ENCODE results near the gene EFCAB14.
"Not testable (repeated sequence)": the region's sequence is repeated elsewhere in the genome, so short reads cannot be mapped to it uniquely, and the experiment has no call there.

EFCAB14 gene

DNA sequence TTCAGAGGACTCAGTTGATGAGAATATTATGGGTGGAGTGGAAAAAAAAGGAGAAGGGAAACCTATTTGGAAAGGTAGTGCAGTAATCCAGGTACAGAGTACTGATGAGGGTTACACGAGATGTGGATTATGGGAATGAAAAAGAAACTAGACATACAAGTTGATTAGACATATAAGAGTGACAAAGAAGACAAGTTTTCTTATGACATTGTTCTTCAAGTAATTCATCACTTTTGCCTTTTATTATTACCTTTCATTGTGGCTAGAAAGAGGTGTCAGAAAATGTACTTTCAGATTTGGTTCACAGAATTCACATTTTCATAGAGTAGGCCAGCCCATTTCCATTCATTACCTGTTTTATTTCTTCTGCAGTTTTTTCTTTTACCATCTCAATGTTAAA is 61.1 kb downstream of the EFCAB14 start:
- in situ Hi-C loops (cut with MboI; ENCODE audit: low sequenced_read_pairs): no loop called here

DNA sequence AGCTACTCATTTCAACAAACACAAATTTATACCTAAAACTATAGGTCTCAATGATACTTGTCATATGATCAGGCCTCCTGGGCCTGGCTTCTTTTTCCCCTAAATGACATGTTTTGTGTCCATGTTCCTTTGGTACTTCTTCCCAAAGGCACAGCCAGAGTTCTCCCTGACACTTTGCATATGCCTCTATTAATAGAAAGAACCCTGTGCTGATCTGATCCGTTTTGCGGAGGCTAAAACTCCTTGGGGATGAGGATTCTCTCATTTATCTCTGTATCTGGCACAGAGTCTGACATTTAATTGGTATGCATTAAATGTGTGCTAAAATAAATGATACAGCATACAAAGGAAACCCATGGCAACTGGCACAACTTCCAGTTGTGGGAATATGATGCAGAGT is 62.3 kb downstream of the EFCAB14 start:
- in situ Hi-C loops (cut with MboI; ENCODE audit: low sequenced_read_pairs): no loop called here

DNA sequence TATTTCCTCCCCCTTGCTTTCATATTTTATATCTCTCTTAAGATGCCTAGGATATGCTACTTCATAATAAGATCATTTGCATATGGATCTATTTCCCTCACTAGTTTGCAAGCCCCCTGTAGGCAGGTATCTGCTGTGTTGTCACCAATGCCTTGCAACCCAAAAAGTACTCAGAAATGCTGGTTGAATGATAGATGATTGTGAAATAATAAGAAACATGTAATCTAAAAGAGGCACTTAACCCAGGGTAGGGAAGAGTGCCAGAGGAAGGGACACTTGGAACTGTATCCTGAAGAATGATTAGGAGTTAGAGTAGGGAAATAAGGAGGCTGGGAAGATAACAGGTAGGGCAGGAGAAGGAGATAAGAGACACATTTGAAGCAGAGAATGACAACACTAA is 63.1 kb downstream of the EFCAB14 start:
- in situ Hi-C loops (cut with MboI; ENCODE audit: low sequenced_read_pairs): no loop called here

DNA sequence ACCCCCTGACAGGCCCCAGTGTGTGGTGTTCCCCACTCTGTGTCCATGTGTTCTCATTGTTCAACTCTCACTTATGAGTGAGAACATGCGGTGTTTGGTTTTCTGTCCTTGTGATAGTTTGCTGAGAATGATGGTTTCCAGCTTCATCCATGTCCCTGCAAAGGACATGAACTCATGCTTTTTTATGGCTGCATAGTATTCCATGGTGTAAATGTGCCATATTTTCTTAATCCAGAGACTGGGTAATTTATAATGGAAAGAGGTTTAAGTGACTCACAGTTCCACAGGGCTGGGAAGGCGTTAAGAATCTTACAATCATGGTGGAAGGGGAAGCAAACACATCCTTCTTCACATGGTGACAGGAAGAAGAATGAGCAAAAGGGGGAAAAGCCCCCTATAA is 64.2 kb downstream of the EFCAB14 start:
- in situ Hi-C loops (cut with MboI; ENCODE audit: low sequenced_read_pairs): not testable (repeated sequence)

DNA sequence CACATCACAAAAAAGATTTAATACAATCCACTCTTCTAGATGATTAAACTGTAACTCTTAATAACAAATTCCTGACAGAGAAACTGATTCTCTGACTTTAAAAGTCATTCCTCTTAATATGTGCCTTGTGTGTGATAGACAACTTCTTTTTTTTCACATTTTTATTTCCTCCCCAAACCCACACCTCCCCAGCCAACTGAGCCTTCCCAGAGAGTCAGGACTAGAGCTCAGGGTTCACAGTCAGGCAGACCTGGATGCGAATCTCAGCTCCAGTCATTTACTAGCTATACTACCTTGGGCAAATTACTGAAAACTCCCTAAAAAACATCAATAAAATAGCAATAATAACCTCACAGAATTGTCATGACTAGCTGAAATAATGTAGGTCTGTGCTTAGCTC is 64.9 kb downstream of the EFCAB14 start:
- in situ Hi-C loops (cut with MboI; ENCODE audit: low sequenced_read_pairs): no loop called here

DNA sequence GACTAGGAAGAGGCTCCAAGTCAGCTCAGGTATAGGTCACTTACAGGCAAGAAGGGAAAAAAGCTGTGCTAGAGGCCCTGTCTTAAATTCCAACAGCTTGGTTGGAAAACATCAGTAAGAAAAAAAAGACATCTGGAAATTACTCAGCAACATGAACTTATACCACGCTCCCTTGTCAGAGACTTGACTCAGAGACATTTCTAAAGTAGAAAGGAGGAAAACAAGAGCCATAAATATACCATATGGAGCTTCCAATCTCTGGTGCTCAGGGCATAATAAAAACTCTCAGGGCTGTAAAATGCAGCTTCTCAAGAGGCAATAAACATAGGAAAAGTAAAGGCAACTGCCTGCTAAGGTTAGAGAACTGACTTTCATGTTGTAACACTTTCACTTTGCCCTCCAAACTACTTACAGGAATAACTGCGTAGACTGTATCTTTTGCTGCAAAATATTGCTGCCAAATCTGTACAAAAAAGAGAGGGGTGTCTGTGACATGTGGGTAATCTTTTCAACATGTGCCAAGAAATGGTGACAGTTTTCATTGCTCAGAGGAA is 65.4 kb downstream of the EFCAB14 start:
- in situ Hi-C loops (cut with MboI; ENCODE audit: low sequenced_read_pairs): no loop called here

DNA sequence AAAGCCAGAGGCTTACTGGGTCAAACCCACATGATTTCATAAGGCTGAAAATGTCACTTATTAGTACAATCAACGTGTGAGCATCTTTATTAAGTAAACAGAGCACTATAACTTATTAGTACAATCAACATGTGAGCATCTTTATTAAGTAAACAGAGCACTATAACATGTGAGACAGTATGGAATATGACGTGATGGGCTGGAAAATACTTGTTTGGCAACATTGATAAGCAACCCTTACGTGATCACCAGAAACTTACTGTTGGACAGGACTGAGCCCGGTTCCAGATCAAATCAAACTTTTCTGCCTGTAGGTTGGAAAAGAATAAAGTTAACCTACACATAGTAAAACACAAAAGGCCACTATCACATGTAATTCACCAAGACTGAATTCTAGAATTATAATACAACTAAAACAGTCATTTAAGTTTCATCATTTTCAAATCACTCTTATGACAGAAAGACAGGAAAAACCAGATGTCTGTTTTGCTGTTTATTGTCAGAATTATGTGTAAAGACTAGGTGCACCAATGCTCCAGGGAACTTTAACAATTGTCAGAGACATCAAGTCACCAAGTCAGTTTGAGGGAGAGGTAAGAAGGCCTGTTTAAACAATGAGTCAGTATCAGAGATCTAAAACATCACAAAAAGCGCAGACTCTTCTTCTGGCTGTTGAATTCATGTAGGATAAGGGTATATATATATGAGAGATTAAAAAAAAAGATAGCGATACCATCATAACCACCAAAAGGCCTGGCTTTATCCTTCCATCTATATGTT is 66.4 kb downstream of the EFCAB14 start:
- in situ Hi-C loops (cut with MboI; ENCODE audit: low sequenced_read_pairs): no loop called here

DNA sequence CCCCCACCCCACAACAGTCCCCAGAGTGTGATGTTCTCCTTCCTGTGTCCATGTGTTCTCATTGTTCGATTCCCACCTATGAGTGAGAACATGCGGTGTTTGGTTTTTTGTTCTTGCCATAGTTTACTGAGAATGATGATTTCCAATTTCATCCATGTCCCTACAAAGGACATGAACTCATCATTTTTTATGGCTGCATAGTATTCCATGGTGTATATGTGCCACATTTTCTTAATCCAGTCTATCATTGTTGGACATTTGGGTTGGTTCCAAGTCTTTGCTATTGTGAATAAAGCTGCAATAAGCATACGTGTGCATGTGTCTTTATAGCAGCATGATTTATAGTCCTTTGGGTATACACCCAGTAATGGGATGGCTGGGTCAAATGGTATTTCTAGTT is 67.8 kb downstream of the EFCAB14 start:
- in situ Hi-C loops (cut with MboI; ENCODE audit: low sequenced_read_pairs): not testable (repeated sequence)

DNA sequence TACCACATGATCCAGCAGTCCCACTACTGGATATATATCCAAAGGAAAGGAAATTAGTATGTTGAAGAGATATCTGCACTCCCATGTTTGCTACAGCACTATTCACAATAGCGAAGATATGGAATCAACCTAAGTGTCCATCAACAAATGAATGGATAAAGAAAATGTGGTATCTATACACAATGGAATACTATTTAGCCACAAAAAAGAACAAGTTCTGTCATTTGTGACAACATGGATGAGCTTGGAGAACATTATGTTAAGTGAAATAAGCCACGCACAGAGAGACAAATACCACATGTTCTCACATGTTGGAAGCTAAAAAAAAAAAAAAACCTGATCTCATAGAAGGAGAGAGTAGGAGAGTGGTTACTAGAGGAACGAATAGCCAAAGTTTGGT is 68.4 kb downstream of the EFCAB14 start:
- in situ Hi-C loops (cut with MboI; ENCODE audit: low sequenced_read_pairs): no loop called here

DNA sequence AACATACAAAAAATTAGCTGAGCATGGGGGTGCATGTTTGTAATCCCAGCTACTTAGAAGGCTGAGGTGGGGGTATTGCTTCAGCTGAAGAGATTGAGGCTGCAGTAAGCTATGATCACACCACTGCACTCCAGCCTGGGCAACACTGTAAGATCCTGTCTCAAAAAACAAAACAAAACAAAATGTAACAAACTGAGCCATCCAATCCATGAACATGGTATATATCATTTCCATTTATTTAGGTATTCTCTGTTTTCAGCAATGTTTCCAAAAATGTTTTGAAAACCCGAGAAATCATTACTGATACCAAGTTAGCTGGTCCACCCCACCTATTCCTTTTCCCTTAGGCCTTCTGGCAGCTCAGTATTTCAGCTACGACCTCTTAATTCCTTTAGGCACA is 69.2 kb downstream of the EFCAB14 start:
- in situ Hi-C loops (cut with MboI; ENCODE audit: low sequenced_read_pairs): no loop called here

DNA sequence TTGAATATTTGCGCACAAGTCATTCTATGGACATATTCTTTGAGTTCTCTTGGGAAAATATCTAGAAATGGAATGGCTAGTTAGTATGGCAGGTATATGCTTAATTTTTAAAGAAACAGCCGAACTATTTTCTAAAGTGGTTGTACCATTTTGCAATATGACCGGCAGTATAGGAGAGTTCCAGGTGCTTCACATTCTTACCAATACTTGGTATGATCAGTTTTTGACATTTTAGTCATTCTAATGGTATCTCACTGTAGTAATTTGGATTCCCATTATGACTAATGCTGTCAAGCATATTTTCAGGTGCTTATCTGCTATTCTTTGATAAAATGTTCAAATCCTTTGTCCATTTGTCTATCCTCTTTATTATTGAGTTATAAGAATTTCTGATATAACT is 71.3 kb downstream of the EFCAB14 start:
- in situ Hi-C loops (cut with MboI; ENCODE audit: low sequenced_read_pairs): no loop called here

DNA sequence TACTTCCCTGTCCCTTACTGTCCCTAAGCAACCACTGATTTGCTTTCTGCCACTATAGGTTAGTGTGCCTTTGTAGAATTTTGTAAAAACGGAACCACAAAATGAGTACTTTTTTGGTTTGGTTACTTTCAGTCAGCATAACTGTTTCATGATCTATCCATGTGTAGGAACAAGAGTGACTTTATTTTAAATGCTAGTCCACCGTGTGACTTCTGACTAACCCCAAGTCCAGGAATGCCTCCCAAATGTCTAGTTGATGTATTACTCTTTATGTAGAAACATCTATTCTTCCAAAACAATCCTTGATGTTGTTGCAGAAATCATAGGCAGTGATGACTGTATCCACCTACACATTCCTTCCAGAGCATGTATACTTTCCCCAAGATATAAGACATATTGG is 72.1 kb downstream of the EFCAB14 start:
- in situ Hi-C loops (cut with MboI; ENCODE audit: low sequenced_read_pairs): no loop called here

DNA sequence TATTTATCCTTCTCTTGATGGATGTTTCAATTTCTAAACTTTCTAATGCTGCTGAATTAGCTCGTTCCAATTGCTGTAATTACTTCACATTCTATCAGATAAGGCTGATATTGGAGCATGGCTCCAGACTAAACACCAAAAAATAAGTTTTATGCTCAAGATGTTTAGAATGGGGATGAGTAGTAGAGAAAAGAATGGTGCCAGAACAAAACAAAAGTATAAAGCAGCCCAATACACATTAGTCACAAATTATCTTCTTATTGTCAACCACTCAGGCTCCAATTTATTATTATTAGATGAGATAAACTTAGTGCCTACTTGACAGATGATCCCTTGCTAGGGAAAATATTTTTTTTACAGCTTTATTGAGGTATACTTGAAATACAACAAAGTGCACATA is 72.6 kb downstream of the EFCAB14 start:
- in situ Hi-C loops (cut with MboI; ENCODE audit: low sequenced_read_pairs): no loop called here

DNA sequence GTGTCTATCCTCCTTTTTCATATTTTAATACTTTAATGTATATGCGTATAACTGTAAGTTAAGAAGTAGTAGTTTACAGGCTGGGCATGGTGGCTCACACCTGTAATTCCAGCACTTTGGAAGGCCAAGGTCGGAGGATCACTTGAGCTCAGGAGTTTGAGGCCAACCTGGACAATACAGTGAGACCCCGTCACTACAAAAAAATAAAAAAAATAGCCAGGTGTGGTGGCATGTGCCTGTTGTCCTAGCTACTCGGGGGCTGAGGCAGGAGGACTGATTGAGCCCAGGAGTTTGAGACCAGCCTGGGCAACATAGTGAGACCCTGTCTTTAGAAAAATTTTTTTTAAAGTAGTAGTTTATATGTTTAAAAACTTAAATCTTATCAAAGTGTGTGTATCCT is 73.1 kb downstream of the EFCAB14 start:
- in situ Hi-C loops (cut with MboI; ENCODE audit: low sequenced_read_pairs): no loop called here

DNA sequence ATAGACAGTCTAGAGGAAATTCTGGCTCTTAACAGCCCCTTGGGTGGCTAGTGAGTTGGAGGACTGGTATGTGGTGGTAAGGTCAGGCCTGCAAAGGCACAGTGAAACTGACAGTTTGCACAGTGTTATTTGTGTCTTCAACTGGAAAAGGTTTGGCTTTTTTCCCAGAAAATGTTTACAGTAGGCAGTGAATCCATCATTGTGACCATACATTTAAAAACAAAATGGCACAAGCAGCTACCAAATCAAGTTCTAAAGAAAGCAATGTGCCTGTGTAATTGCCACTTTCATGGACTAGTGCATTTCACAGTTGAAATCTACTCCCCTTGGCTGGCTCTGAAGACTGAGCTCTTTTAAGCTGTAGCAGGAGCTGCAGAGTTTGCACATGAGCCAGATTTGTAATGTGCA is 75.5 kb downstream of the EFCAB14 start:
- in situ Hi-C loops (cut with MboI; ENCODE audit: low sequenced_read_pairs): no loop called here

DNA sequence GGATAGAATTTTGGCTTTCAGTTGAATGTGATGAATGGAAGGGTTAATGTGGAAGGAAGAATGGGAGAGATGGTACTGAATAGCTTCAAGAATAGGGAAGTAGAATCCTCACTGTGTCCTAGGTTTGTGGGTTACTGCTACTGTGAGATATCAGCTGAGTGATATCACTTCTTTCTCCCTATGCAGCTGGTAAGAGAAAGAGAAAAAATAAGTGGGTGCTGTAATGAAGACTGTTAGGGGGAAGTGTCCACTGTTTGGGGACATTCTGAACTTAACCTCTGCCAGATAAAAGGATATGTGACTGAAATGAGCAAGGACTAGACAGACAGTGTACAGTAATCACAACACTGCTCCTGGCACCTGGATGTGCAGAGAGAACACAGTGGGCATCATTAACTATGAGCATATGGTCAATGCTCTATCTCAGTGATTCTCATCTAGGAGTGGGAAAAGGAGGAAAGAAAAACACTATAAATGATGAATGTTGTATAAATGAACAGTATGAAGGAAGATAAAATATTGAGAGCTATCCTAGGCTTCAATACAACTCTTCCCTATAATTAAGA is 76.7 kb downstream of the EFCAB14 start:
- in situ Hi-C loops (cut with MboI; ENCODE audit: low sequenced_read_pairs): no loop called here

DNA sequence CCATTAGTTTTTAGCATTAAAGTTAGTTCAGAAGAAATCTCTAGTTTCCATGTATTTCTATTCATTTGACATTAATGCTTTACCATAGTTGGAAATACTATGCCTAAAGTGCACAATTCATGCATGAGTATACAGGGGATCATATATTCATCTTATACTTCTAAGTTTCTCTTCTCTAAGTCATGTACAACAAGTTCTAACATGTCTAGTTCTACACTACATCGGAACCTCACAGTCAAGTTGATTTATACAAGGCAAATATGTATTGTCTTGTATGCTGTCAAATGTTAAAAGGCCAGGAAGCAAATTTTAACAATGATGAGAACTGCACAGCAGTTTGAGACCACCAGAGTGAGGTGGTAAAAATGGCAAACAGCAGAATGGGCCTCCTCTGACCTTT is 79.4 kb downstream of the EFCAB14 start:
- in situ Hi-C loops (cut with MboI; ENCODE audit: low sequenced_read_pairs): no loop called here

DNA sequence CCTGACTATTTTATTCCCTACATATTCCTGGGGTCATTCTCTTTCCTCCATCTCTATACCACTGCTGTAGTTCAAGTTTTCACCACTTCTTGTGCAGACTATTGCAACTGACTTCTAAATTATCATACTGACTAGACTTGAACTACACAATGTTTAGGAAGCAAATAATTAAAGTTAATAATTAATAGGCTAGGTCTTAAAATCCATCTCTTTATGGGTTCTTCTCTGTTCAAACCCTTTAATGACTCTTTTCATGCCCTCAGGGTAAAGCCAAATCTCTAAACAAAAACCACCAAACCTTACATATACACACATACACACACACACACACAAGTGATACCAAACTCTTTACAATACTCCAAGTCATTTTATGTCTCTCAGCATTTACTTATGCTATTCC is 80.0 kb downstream of the EFCAB14 start:
- in situ Hi-C loops (cut with MboI; ENCODE audit: low sequenced_read_pairs): no loop called here

DNA sequence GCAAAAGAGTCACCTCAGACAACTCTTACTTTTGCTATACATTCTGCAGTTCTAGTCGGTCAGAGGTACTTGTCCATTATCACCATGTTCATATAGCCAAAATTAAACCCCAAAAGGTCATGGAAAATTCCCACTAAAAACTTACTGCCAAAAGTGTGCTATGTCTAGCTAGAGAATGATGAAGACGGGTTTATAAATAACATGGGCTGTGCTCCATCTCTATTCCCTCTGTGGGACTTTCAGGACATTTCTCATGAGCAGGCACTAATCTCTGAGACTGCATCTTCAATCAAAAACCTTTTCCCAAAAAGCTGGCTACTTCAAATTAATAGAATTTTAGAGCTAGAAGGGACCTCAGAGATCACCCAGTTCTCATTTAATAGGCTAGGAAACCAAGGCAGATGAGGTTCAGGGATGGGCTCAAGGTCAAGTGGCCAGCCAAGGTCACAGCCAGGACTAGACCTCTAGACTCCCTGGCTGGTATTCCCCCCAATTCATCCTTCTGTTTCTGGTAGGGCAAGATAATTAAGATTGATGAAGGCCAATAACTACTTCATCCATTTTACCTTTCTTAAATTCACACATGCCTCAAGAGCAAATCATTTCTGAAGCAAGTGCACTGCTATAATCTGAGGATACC is 81.3 kb downstream of the EFCAB14 start:
- in situ Hi-C loops (cut with MboI; ENCODE audit: low sequenced_read_pairs): no loop called here

DNA sequence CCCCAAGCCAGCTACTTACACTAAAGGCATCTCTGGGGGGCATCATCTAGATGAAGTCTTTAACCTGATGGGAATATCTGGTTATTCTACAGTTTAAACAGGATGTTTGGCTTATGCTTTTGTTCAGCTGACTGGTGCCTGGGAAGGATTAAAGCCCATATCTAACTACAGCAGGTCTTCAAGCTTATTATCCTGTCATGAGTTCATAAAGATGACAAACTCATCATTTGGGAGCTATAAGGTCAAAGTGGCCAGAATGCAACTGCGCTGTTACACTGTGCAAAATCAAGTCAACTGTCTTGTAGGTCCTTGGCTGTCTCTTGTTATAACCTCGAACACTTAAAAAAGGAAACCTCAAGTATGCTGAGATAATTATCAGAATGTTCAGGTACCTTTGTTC is 83.7 kb downstream of the EFCAB14 start:
- in situ Hi-C loops (cut with MboI; ENCODE audit: low sequenced_read_pairs): no loop called here

DNA sequence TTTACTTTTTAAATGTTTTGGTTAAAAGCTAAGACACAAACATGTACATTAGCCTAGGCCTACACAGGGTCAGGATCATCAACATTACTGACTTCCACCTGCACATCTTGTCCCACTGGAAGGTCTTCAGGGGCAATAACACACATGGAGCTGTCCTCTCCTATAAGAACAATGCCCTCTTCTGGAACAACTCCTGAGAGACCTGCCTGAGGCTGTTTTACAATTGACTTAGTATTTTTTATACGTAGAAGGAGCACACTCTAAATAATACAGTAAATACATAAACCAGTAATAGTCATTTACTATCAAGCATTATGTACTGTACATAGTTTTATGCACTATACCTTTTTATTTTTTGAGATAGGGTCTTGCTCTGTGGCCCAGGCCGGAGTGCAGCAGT is 88.2 kb downstream of the EFCAB14 start:
- in situ Hi-C loops (cut with MboI; ENCODE audit: low sequenced_read_pairs): no loop called here

Measured in hTERT RPE-1 (cell line).